OCI-LY3 (cell line): Measurements from ENCODE around the gene CATSPERZ.

Experiments
- H2AFZ ChIP-seq: fragments of 200-600, 300-600 bp; shearing (Covaris generic); 2 replicates; pipeline ENCODE4 v1.6.0; 2014; ENCODE audit warnings: antibody characterized with exemption, low read depth, low read length
- H3K27ac ChIP-seq: fragments of 200-600, 300-600 bp; sonication (generic); 2 replicates; pipeline ENCODE4 v1.5.1; 2014; ENCODE audit warnings: mild to moderate bottlenecking, low read length, moderate library complexity, mixed read lengths
- H3K27me3 ChIP-seq: fragments of 200-600, 300-600 bp; sonication (generic); 2 replicates; pipeline ENCODE4 v1.6.1; 2014; ENCODE audit warnings: low read depth, low read length, mixed read lengths
- H3K36me3 ChIP-seq: fragments of 200-600, 300-600 bp; sonication (generic); replicated peaks from 2 replicates; pipeline ENCODE3; 2014; ENCODE audit warnings: low read depth, low read length, mixed read lengths
- H3K4me1 ChIP-seq: fragments of 300-600, 200-600 bp; sonication (generic); 2 replicates; pipeline ENCODE4 v1.6.1; 2014; ENCODE audit warnings: low read length, mixed read lengths
- H3K4me2 ChIP-seq: fragments of 200-600, 300-600 bp; sonication (generic); 2 replicates; pipeline ENCODE4 v1.6.1; 2014; ENCODE audit warnings: low read length, mixed read lengths
- H3K4me3 ChIP-seq: fragments of 300-600, 200-600 bp; sonication (generic); 2 replicates; pipeline ENCODE4 v1.5.1; 2014; ENCODE audit warnings: antibody characterized with exemption, mild to moderate bottlenecking, low read length, moderate library complexity
- H3K79me2 ChIP-seq: fragments of 300-600, 200-600 bp; shearing (Covaris generic); 2 replicates; pipeline ENCODE4 v1.6.1; 2014; ENCODE audit warnings: mild to moderate bottlenecking, low read length, mixed read lengths
- H3K9ac ChIP-seq: fragments of 300-600, 200-600 bp; shearing (Covaris generic); 2 replicates; pipeline ENCODE4 v1.6.0; 2014; ENCODE audit warnings: mild to moderate bottlenecking, low read length, moderate library complexity
- H3K9me3 ChIP-seq: fragments of 200-600, 300-600 bp; shearing (Covaris generic); 2 replicates; pipeline ENCODE4 v1.6.1; 2014; ENCODE audit warnings: low read length, mixed read lengths; ENCODE audit not compliant: insufficient read depth
- H4K20me1 ChIP-seq: fragments of 200-600, 300-600 bp; sonication (generic); 2 replicates; pipeline ENCODE4 v1.6.1; 2016; ENCODE audit warnings: low read length, mixed read lengths; ENCODE audit not compliant: insufficient read depth
- EZH2phosphoT487 ChIP-seq: fragments of 200-600 bp; shearing (Covaris generic); IDR thresholded peaks from 2 replicates; pipeline ENCODE4 v1.6.1; 2018; ENCODE audit warnings: antibody characterized with exemption, mixed run types, low read depth
- TF ChIP-seq, protein P1 (sequence below): fragments of 200-600, 300-600 bp; sonication (generic); IDR thresholded peaks from 2 replicates; pipeline ENCODE4 v1.5.1; 2014; ENCODE audit warnings: antibody characterized with exemption, low read length, low read depth

CATSPERZ gene

DNA sequence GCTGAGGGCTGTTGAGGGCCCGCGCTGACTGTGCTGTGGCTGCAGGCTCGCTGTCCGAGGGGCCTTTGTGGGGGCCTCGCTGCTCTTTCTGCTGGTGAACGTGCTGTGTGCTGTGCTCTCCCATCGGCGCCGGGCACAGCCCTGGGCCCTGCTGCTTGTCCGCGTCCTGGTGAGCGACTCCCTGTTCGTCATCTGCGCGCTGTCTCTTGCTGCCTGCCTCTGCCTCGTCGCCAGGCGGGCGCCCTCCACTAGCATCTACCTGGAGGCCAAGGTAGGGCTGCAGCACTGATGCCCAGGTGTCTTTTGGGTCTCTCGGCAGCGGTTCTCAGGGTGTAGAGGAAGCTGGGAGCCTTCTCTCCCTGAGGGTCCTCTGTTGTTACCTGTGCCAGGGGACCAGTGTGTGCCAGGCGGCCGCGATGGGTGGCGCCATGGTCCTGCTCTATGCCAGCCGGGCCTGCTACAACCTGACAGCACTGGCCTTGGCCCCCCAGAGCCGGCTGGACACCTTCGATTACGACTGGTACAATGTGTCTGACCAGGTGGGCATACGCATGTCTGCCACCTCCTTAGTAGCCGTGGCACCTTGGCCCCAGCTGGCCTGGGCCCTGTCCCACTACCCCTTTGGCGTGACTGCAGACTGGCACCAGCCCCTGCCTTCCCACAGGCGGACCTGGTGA is 12.3 kb upstream of the CATSPERZ start:
- Histone ChIP-seq H3K27ac (no peak overlapping the region), H2AFZ (no peak overlapping the region), H3K4me2 (no peak overlapping the region), H3K9me3 (no peaks in the 10 kb centered on the region), H4K20me1 (no peaks in the 10 kb centered on the region), H3K4me1 (peaks cover 12% of the 10 kb centered on the region), H3K36me3 (peaks cover 4% of the 10 kb centered on the region), H3K79me2 (peaks cover 10% of the 10 kb centered on the region; the same call in 1 of the 2 replicates), H3K27me3 (no peaks in the 10 kb centered on the region), H3K9ac (no peak overlapping the region), H3K4me3 (no peak overlapping the region)
- TF ChIP-seq, protein P1, sequence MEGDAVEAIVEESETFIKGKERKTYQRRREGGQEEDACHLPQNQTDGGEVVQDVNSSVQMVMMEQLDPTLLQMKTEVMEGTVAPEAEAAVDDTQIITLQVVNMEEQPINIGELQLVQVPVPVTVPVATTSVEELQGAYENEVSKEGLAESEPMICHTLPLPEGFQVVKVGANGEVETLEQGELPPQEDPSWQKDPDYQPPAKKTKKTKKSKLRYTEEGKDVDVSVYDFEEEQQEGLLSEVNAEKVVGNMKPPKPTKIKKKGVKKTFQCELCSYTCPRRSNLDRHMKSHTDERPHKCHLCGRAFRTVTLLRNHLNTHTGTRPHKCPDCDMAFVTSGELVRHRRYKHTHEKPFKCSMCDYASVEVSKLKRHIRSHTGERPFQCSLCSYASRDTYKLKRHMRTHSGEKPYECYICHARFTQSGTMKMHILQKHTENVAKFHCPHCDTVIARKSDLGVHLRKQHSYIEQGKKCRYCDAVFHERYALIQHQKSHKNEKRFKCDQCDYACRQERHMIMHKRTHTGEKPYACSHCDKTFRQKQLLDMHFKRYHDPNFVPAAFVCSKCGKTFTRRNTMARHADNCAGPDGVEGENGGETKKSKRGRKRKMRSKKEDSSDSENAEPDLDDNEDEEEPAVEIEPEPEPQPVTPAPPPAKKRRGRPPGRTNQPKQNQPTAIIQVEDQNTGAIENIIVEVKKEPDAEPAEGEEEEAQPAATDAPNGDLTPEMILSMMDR, result no peak
- no peak for TF ChIP-seq EZH2phosphoT487

DNA sequence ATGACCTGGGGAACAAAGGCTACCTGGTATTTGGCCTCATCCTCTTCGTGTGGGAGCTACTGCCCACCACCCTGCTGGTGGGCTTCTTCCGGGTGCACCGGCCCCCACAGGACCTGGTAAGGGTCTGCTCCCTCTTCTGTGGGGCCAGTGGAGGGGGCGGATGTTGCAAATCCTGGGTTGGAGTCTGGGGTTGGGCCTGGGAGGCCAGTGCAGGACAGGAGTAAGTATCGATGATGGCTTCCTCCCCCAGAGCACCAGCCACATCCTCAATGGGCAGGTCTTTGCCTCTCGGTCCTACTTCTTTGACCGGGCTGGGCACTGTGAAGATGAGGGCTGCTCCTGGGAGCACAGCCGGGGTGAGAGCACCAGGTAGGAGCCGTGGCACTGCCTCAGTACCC is 11.8 kb upstream of the CATSPERZ start:
- Histone ChIP-seq H3K4me2 (no peak overlapping the region), H4K20me1 (no peaks in the 10 kb centered on the region), H3K9me3 (no peaks in the 10 kb centered on the region), H3K27ac (no peak overlapping the region), H3K4me3 (no peak overlapping the region), H2AFZ (no peak overlapping the region), H3K36me3 (peaks cover under 1% of the 10 kb centered on the region), H3K9ac (no peak overlapping the region), H3K27me3 (no peaks in the 10 kb centered on the region), H3K4me1 (peaks cover 12% of the 10 kb centered on the region), H3K79me2 (peaks cover 6% of the 10 kb centered on the region; the same call in 1 of the 2 replicates)
- TF ChIP-seq, protein P1, result no peak
- TF ChIP-seq EZH2phosphoT487, result no peak

GRCh38 chr11:64289002-64289564 is 11.1 kb upstream of the CATSPERZ start:
- Histone ChIP-seq H2AFZ (no peak overlapping the region), H3K79me2 (peaks cover under 1% of the 10 kb centered on the region; the same call in 1 of the 2 replicates), H3K9ac (no peak overlapping the region), H3K36me3 (no peaks in the 10 kb centered on the region), H3K4me3 (no peak overlapping the region), H4K20me1 (no peaks in the 10 kb centered on the region), H3K27ac (no peak overlapping the region), H3K4me1 (peaks cover 8% of the 10 kb centered on the region), H3K9me3 (no peaks in the 10 kb centered on the region), H3K4me2 (no peak overlapping the region), H3K27me3 (no peaks in the 10 kb centered on the region)
- TF ChIP-seq EZH2phosphoT487, result no peak
- TF ChIP-seq, protein P1, result no peak

DNA sequence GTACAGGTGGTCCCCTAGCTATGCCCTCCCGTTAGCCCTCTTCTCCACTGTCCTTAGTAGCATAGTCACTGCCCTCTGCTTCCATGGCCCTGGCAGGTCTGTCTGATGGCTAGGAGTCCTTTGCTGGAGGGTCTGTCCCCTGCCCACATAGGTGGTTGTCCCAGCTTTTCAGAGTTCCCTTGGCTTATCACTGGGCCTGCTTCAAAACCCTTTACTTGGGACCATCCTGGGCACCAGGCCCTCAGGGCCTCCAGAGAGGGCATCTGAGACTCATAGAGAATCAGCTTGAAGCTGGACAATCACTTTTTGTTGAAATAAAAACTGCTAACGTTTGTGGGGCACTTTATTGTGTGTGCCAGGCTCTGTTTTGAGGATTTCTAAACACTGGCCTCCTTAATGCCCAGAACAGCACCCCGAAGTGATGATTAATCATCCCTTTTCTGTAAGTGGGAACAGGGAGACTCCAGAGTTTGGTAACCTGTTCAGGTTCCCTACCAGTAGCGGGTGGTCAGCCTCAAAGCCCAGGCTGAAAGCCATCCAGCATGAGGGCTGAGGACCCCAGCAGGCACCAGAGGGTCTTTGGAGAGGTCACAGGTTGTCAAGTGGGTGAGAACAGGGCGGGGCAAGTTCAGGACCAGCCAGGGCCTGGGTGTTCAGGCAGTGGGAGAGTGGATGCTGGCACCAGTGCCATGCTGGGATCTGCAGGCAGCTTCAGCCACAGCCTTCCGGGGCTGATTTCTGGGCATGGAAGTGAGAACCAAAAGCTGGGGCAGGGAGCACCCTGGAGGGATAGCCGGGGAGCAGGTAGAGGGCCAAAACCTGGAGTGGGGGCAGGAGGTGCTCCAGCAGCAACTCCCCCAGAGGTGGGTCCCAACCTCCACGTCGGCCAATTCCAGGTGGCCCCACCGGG is 9.6 kb upstream of the CATSPERZ start:
- no peak overlapping the region for H3K4me3 ChIP-seq
- H3K4me1 ChIP-seq, result peaks cover 8% of the 10 kb centered on the region
- no peak overlapping the region for H2AFZ ChIP-seq
- no peaks in the 10 kb centered on the region for H4K20me1 ChIP-seq
- H3K9me3 ChIP-seq, result no peaks in the 10 kb centered on the region
- TF ChIP-seq EZH2phosphoT487, result no peak
- TF ChIP-seq, protein P1, result no peak
- no peak overlapping the region for H3K27ac ChIP-seq
- H3K27me3 ChIP-seq, result peaks cover 9% of the 10 kb centered on the region; the same call in 1 of the 2 replicates
- no peaks in the 10 kb centered on the region for H3K36me3 ChIP-seq
- no peaks in the 10 kb centered on the region for H3K79me2 ChIP-seq
- H3K4me2 ChIP-seq, result no peak overlapping the region
- no peak overlapping the region for H3K9ac ChIP-seq
